Mesenteric fat pad (tissue), 1 donor: ENCODE data around the gene LYPD6. TPM values are rescaled to one million over a fixed set of nuclear protein-coding genes. Genes with fewer than 3 reads are reported as not detected.

ENCODE experiments used
- DNase-seq: peaks from one replicate; pipeline ENCODE4 v3.0.0-alpha.2; 2020; ENCODE audit warnings: low spot score
- total RNA-seq: library from RNA; stranded (reverse); fragmentation: NEBNext Ultra II Directional; extraction: Animal tissue kit (Norgen Biotek cat#: 25700); gene quantifications from one replicate; pipeline ENCODE4 v1.2.1, GENCODE V29; 2021
- donor health status: DM: yes; HTN: yes; CAD: no.

LYPD6 gene
- total RNA-seq, 1 donor from 2014 or later, result not detected

GRCh38 chr2:149346272-149346671 is 15.9 kb downstream of the LYPD6 start:
- no peak for DNase-seq

GRCh38 chr2:149348291-149348690 is 17.9 kb downstream of the LYPD6 start:
- no peak for DNase-seq

GRCh38 chr2:149353421-149353820 is 23.0 kb downstream of the LYPD6 start:
- no peak for DNase-seq

GRCh38 chr2:149355716-149356422 is 25.5 kb downstream of the LYPD6 start:
- no peak for DNase-seq

- no peak for DNase-seq
Observed at GRCh38 chr2:149357058-149357457, 26.7 kb downstream of the LYPD6 start.

- DNase-seq, result no peak
Observed at GRCh38 chr2:149360106-149360505, 29.7 kb downstream of the LYPD6 start.

- no peak for DNase-seq
Observed at GRCh38 chr2:149363958-149364357, 33.6 kb downstream of the LYPD6 start.

- DNase-seq, result no peak
Observed at GRCh38 chr2:149364839-149365238, 34.5 kb downstream of the LYPD6 start.

GRCh38 chr2:149365931-149366583 is 35.7 kb downstream of the LYPD6 start:
- no peak for DNase-seq

- DNase-seq, result no peak
Observed at GRCh38 chr2:149370061-149370775, 39.8 kb downstream of the LYPD6 start.

- DNase-seq, result no peak
Observed at GRCh38 chr2:149371476-149371875, 41.1 kb downstream of the LYPD6 start.

GRCh38 chr2:149375801-149376361 is 45.5 kb downstream of the LYPD6 start:
- no peak for DNase-seq

GRCh38 chr2:149380205-149380604 is 49.8 kb downstream of the LYPD6 start:
- no peak for DNase-seq

GRCh38 chr2:149383340-149383739 is 53.0 kb downstream of the LYPD6 start:
- DNase-seq, result no peak

GRCh38 chr2:149385350-149385749 is 55.0 kb downstream of the LYPD6 start:
- DNase-seq, result no peak

GRCh38 chr2:149387411-149387810 is 57.0 kb downstream of the LYPD6 start:
- no peak for DNase-seq

GRCh38 chr2:149388120-149388816 is 57.9 kb downstream of the LYPD6 start:
- DNase-seq, result no peak

- DNase-seq, result no peak
Observed at GRCh38 chr2:149389506-149390167, 59.2 kb downstream of the LYPD6 start.

GRCh38 chr2:149393614-149394013 is 63.2 kb downstream of the LYPD6 start:
- no peak for DNase-seq

GRCh38 chr2:149394864-149395263 is 64.5 kb downstream of the LYPD6 start:
- DNase-seq, result no peak
